Panc1 (cell line): ENCODE data around the gene SIRPD. TPM values are rescaled to one million over a fixed set of nuclear protein-coding genes. Genes with fewer than 3 reads are reported as not detected.

ENCODE experiments used
- ATAC-seq: fragments of 200-7000 bp; cut with Tn5 transposase; 2 replicates; pipeline ENCODE4 v1.9.1; 2020; ENCODE audit warnings: mild to moderate bottlenecking, moderate library complexity
- BruUV-seq: library from RNA; stranded (reverse); fragments of 400-500 nt; replicated peaks from 2 replicates; lab custom pipeline; 2021; lab: Mats Ljungman, UMichigan
- CTCF ChIA-PET: fragments of 300-600 bp; sonication (Branson Sonifier 250); formaldehyde crosslinking; loops from one replicate; lab custom pipeline; 2022; ENCODE audit warnings: antibody characterized with exemption; lab: Charles Lee
- POLR2A ChIA-PET: fragments of 300-600 bp; sonication (Branson Sonifier 250); formaldehyde crosslinking; loops from one replicate; lab custom pipeline; 2022; ENCODE audit warnings: antibody characterized with exemption; lab: Charles Lee
- DNase-seq: peaks from one replicate; pipeline ENCODE4 v3.0.0-alpha.2; 2010; ENCODE audit warnings: low read depth, low spot score
- H3K27ac ChIP-seq: 2 replicates; pipeline ENCODE4 v1.5.1; 2011; ENCODE audit warnings: mild to moderate bottlenecking, low read length, inconsistent platforms
- H3K27me3 ChIP-seq: fragments of 200-500 bp; sonication (Bioruptor generic); 2 replicates; pipeline ENCODE4 v1.6.0; 2014; ENCODE audit warnings: low read length, inconsistent platforms; ENCODE audit not compliant: control insufficient read depth, insufficient read depth
- H3K36me3 ChIP-seq: fragments of 200-500 bp; sonication (Bioruptor generic); 2 replicates; pipeline ENCODE4 v1.5.1; 2014; ENCODE audit warnings: inconsistent platforms, mild to moderate bottlenecking, low read length, moderate library complexity; ENCODE audit not compliant: control insufficient read depth, insufficient read depth
- H3K4me1 ChIP-seq: 2 replicates; pipeline ENCODE4 v1.5.1; 2011; ENCODE audit warnings: inconsistent platforms, mild to moderate bottlenecking, low read length, moderate library complexity; ENCODE audit not compliant: control insufficient read depth, insufficient read depth
- H3K4me3 ChIP-seq, 2 experiments: 2 replicates each; pipeline ENCODE4 v1.5.1; 2011 to 2012; ENCODE audit warnings: low read depth in 2 of 2, low read length in 2 of 2, mild to moderate bottlenecking in 2 of 2, inconsistent platforms in 1 of 2, moderate library complexity in 1 of 2
- H3K9me3 ChIP-seq: fragments of 200-500 bp; sonication (Bioruptor generic); 2 replicates; pipeline ENCODE4 v1.5.1; 2014; ENCODE audit warnings: low read depth, mild to moderate bottlenecking, inconsistent platforms, low read length, moderate library complexity; ENCODE audit not compliant: control insufficient read depth, insufficient read depth
- POLR2AphosphoS5 ChIP-seq: IDR thresholded peaks from 2 replicates; pipeline ENCODE4 v1.6.1; 2012; ENCODE audit warnings: mild to moderate bottlenecking, low read depth, low read length, moderate library complexity
- REST ChIP-seq, 2 experiments: IDR thresholded peaks; 2 replicates each; pipeline ENCODE4 v1.6.1; 2011 to 2012; ENCODE audit warnings: low read depth in 2 of 2, control low read depth in 1 of 2, low read length in 1 of 2, mild to moderate bottlenecking in 1 of 2, moderate library complexity in 1 of 2; ENCODE audit not compliant: insufficient read depth in 1 of 2
- SIN3A ChIP-seq: IDR thresholded peaks from 2 replicates; pipeline ENCODE4 v1.6.1; 2012; ENCODE audit warnings: low read depth, mild to moderate bottlenecking, low read length, moderate library complexity, borderline replicate concordance; ENCODE audit not compliant: insufficient read depth
- TCF7L2 ChIP-seq: IDR thresholded peaks from 2 replicates; pipeline ENCODE4 v1.6.1; 2011; ENCODE audit warnings: mild to moderate bottlenecking, low read depth, low read length, inconsistent platforms
- in situ Hi-C: cut with HindIII; loops from 2 replicates; pipeline ENCODE4 v1.10.0; 2016; ENCODE audit warnings: low sequenced_read_pairs, low pct_unique_long_range_greater_than_20kb
- intact Hi-C: fragments of 100-400 bp; cut with micrococcal nuclease; formaldehyde crosslinking; loops from one replicate; pipeline ENCODE4 v1.10.0; 2022; ENCODE audit not compliant: unreplicated experiment
- total RNA-seq: library from RNA; stranded (reverse); gene quantifications from one replicate; pipeline ENCODE4 v1.2.1, GENCODE V29; 2021; ENCODE audit not compliant: unreplicated experiment
- TF ChIP-seq, protein P1 (sequence below): fragments of 450-650 bp; IDR thresholded peaks from 2 replicates; pipeline ENCODE4 v1.5.1; 2017; ENCODE audit warnings: mild to moderate bottlenecking

The SIRPD gene
- total RNA-seq, 1 experiment from 2014 or later = not detected

- ATAC-seq (no peak), DNase-seq (no peak)
- ChIA-PET CTCF (interaction anchor here (0.5 to 0.8 kb wide), 4 partner anchors 10 to 290 kb away, joined by 3 to 6 read pairs (median 3); no protein-coding TSS in a partner anchor), POLR2A (interaction anchor here (0.6 kb wide), 1 partner anchor 13 kb away, joined by 3 read pairs; no protein-coding TSS in a partner anchor)
- Histone ChIP-seq H3K9me3 (no peaks in the 10 kb centered on the region), H3K36me3 (no peaks in the 10 kb centered on the region), H3K27ac (no peak overlapping the region), H3K4me1 (no peaks in the 10 kb centered on the region), H3K4me3 (no peak overlapping the region), H3K27me3 (peaks cover 29% of the 10 kb centered on the region)
- no TSS peak for BruUV-seq
- TF ChIP-seq SIN3A (no peak), TCF7L2 (no peak), REST (IDR thresholded peaks at IDR 0.05; ENCODE audit: insufficient read depth in 1 of 2, low read depth in 2 of 2, low read length in 1 of 2) (no peak), POLR2AphosphoS5 (no peak)
- TF ChIP-seq, protein P1, sequence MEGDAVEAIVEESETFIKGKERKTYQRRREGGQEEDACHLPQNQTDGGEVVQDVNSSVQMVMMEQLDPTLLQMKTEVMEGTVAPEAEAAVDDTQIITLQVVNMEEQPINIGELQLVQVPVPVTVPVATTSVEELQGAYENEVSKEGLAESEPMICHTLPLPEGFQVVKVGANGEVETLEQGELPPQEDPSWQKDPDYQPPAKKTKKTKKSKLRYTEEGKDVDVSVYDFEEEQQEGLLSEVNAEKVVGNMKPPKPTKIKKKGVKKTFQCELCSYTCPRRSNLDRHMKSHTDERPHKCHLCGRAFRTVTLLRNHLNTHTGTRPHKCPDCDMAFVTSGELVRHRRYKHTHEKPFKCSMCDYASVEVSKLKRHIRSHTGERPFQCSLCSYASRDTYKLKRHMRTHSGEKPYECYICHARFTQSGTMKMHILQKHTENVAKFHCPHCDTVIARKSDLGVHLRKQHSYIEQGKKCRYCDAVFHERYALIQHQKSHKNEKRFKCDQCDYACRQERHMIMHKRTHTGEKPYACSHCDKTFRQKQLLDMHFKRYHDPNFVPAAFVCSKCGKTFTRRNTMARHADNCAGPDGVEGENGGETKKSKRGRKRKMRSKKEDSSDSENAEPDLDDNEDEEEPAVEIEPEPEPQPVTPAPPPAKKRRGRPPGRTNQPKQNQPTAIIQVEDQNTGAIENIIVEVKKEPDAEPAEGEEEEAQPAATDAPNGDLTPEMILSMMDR = no peak
- intact Hi-C loops (no loop called here), in situ Hi-C loops (no loop called here)
Measured at GRCh38 chr20:1486566-1486965, 70.9 kb downstream of the SIRPD start.

DNA sequence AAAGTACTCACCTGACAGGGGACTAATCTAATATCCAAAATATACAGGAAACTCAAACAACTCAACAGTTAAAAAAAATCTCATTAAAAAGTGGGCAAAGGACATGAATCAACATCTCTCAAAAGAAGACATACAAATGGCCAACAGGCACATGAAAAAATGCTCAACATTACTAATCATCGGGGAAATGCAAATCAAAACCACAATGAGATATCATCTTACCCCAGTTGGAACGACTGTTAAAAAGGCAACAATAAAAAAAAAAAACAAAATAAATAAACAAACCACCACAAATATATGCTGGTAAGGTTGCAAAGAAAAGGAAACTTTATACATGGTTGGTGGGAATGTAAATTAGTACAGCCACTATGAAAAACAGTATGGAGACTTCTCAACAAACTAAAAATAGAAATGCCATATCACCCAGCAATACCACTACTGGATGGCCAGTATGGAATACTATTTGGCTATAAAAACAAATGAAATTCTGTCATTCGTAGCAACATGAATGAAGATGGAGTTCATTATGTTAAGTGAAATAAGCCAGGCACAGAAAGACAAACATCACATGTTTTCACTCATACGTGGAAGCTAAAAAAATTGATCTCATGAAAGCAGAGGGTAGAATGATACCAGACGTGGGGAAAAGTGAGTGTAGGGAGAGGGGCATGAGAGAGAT lies 72.9 kb downstream of the SIRPD start:
- Histone ChIP-seq H3K4me1 (no peaks in the 10 kb centered on the region), H3K36me3 (no peaks in the 10 kb centered on the region), H3K4me3 (no peak overlapping the region), H3K9me3 (no peaks in the 10 kb centered on the region), H3K27me3 (peaks cover 29% of the 10 kb centered on the region), H3K27ac (no peak overlapping the region)
- DNase-seq = no peak
- no peak for ATAC-seq
- CTCF ChIA-PET = no interaction called here
- intact Hi-C loops = no loop called here
- in situ Hi-C loops = no loop called here
- TF ChIP-seq SIN3A = no peak
- no peak for TF ChIP-seq REST (IDR thresholded peaks at IDR 0.05; ENCODE audit: insufficient read depth in 1 of 2, low read depth in 2 of 2, low read length in 1 of 2)
- POLR2A ChIA-PET = no interaction called here
- BruUV-seq = no TSS peak

Other genes starting within 250 kb of the SIRPD start
- 1.8 TPM for gene SDCBP2, start 228.6 kb downstream of the SIRPD start, total RNA-seq
- gene FKBP1A, start 164.7 kb downstream of the SIRPD start, total RNA-seq = 695 TPM
- gene NSFL1C, start 90.9 kb downstream of the SIRPD start, total RNA-seq = 151 TPM
- gene SIRPB2, start 66.3 kb downstream of the SIRPD start, total RNA-seq = not detected
- 0.72 TPM for gene SIRPB1, start 62.3 kb upstream of the SIRPD start, total RNA-seq
- gene SIRPG, start 100.1 kb upstream of the SIRPD start, total RNA-seq = not detected